WTC11 (cell line): ENCODE results near the gene MFSD2A. TPM values are rescaled to one million over a fixed set of nuclear protein-coding genes. Genes with fewer than 3 reads are reported as not detected.

Source experiments
- ATAC-seq: fragments of 200-7000 bp; cut with Tn5 transposase; 2 replicates; pipeline ENCODE4 v1.10.0; 2021; ENCODE audit warnings: mild to moderate bottlenecking, moderate library complexity
- CTCF ChIA-PET: fragments of 300-600 bp; sonication (Branson Sonifier 250); formaldehyde crosslinking; loops from one replicate; lab custom pipeline; 2021; ENCODE audit warnings: antibody characterized with exemption; lab: Charles Lee
- POLR2A ChIA-PET: fragments of 350-600 bp; sonication (Branson Sonifier 250); formaldehyde crosslinking; loops from one replicate; lab custom pipeline; 2021; ENCODE audit warnings: antibody characterized with exemption; lab: Charles Lee
- DNase-seq: peaks from one replicate; pipeline ENCODE4 v3.0.0; 2021; ENCODE audit warnings: low spot score
- H3K27ac Mint-ChIP-seq: 2 replicates; pipeline ENCODE4 v1.8.0; 2021; ENCODE audit warnings: mixed read lengths
- H3K27me3 Mint-ChIP-seq: 2 replicates; pipeline ENCODE4 v1.8.0; 2021; ENCODE audit warnings: low read depth, mild to moderate bottlenecking, moderate library complexity, mixed read lengths
- H3K36me3 Mint-ChIP-seq: 2 replicates; pipeline ENCODE4 v1.8.0; 2021; ENCODE audit warnings: mixed read lengths
- H3K4me1 Mint-ChIP-seq: 2 replicates; pipeline ENCODE4 v1.8.0; 2022; ENCODE audit warnings: mixed read lengths
- H3K4me3 Mint-ChIP-seq: 2 replicates; pipeline ENCODE4 v1.8.0; 2021; ENCODE audit warnings: mild to moderate bottlenecking, moderate library complexity, mixed read lengths
- H3K9me3 Mint-ChIP-seq: 2 replicates; pipeline ENCODE4 v1.8.0; 2021; ENCODE audit warnings: mixed read lengths
- ARID4B ChIP-seq: sonication (generic); formaldehyde crosslinking; IDR thresholded peaks from 2 replicates; pipeline ENCODE4 v1.8.0; 2023; ENCODE audit warnings: missing genetic modification reagents, mild to moderate bottlenecking, borderline replicate concordance
- EMX1 ChIP-seq: fragments of 250-450 bp; sonication (Bioruptor Pico); IDR thresholded peaks from 2 replicates; pipeline ENCODE4 v1.8.0; 2021; ENCODE audit warnings: mild to moderate bottlenecking
- FOXK1 ChIP-seq: sonication (generic); formaldehyde crosslinking; IDR thresholded peaks from 2 replicates; pipeline ENCODE4 v1.8.0; 2022; ENCODE audit warnings: mild to moderate bottlenecking, moderate library complexity, missing genetic modification reagents
- FOXP4 ChIP-seq: sonication (generic); formaldehyde crosslinking; IDR thresholded peaks from 2 replicates; pipeline ENCODE4 v1.8.0; 2022; ENCODE audit warnings: mild to moderate bottlenecking, missing genetic modification reagents
- NFYB ChIP-seq: sonication (generic); formaldehyde crosslinking; conservative IDR thresholded peaks from 2 replicates; pipeline ENCODE4 v1.8.0; 2022; ENCODE audit warnings: low read depth, missing genetic modification reagents
- NR1H2 ChIP-seq: sonication (generic); formaldehyde crosslinking; IDR thresholded peaks from 2 replicates; pipeline ENCODE4 v1.9.0; 2021; ENCODE audit warnings: mild to moderate bottlenecking, moderate library complexity, missing genetic modification reagents
- ZNF121 ChIP-seq: sonication (generic); formaldehyde crosslinking; IDR thresholded peaks from 2 replicates; pipeline ENCODE4 v1.8.0; 2023; ENCODE audit warnings: missing genetic modification reagents
- ZNF532 ChIP-seq: fragments of 250-450 bp; sonication (Bioruptor Pico); IDR thresholded peaks from 2 replicates; pipeline ENCODE4 v1.9.0; 2021; ENCODE audit warnings: mild to moderate bottlenecking, borderline replicate concordance
- total RNA-seq: library from RNA; stranded (reverse); gene quantifications from 3 replicates; pipeline ENCODE4 v1.2.3, GENCODE V29; 2021
- TF ChIP-seq, protein P1 (sequence below): sonication (generic); formaldehyde crosslinking; IDR thresholded peaks from 2 replicates; pipeline ENCODE4 v1.8.0; 2023; ENCODE audit warnings: mild to moderate bottlenecking, missing genetic modification reagents
- TF ChIP-seq, protein P2 (sequence below): sonication (generic); formaldehyde crosslinking; IDR thresholded peaks from 2 replicates; pipeline ENCODE4 v1.8.0; 2022; ENCODE audit warnings: mild to moderate bottlenecking, missing genetic modification reagents
- TF ChIP-seq, protein P3 (sequence below): sonication (generic); formaldehyde crosslinking; IDR thresholded peaks from 2 replicates; pipeline ENCODE4 v1.8.1; 2023; ENCODE audit warnings: mild to moderate bottlenecking, missing genetic modification reagents

Gene MFSD2A
- total RNA-seq, 1 experiment from 2014 or later: 14.0 TPM

DNA sequence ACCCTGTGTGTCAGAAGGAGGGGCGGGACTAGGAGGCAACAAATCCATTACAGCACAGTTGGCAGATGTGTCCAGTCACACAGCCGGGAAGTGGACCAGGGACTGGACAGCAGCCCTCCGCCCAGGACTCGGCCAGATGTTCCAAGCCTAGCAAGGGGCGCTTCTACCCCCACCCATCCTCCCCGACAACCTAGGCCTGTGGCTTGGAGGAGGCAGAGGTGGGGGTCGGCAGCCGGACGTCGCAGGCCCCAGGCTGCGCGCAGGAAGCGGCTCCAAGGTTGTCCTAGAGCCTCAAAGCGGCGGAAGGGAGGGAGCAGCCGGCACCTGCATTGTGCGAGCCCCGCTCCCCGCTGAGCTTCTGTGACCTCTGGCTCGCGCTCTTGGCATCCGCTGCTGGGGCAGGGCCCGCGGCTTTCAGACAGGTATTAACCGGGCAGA is 32.7 kb upstream of the MFSD2A start (continued):
- peak; percentile 24; the same call in 1 of the 2 replicates for TF ChIP-seq ZNF121 (CRISPR knock-in tag)
- TF ChIP-seq ZNF532 (CRISPR knock-in tag): no peak
- TF ChIP-seq, protein P1, sequence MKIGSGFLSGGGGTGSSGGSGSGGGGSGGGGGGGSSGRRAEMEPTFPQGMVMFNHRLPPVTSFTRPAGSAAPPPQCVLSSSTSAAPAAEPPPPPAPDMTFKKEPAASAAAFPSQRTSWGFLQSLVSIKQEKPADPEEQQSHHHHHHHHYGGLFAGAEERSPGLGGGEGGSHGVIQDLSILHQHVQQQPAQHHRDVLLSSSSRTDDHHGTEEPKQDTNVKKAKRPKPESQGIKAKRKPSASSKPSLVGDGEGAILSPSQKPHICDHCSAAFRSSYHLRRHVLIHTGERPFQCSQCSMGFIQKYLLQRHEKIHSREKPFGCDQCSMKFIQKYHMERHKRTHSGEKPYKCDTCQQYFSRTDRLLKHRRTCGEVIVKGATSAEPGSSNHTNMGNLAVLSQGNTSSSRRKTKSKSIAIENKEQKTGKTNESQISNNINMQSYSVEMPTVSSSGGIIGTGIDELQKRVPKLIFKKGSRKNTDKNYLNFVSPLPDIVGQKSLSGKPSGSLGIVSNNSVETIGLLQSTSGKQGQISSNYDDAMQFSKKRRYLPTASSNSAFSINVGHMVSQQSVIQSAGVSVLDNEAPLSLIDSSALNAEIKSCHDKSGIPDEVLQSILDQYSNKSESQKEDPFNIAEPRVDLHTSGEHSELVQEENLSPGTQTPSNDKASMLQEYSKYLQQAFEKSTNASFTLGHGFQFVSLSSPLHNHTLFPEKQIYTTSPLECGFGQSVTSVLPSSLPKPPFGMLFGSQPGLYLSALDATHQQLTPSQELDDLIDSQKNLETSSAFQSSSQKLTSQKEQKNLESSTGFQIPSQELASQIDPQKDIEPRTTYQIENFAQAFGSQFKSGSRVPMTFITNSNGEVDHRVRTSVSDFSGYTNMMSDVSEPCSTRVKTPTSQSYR (CRISPR knock-in tag): peak; percentile 95
- TF ChIP-seq FOXP4 (CRISPR knock-in tag): peak; percentile 84; the same call in 1 of the 2 replicates
- TF ChIP-seq, protein P2, sequence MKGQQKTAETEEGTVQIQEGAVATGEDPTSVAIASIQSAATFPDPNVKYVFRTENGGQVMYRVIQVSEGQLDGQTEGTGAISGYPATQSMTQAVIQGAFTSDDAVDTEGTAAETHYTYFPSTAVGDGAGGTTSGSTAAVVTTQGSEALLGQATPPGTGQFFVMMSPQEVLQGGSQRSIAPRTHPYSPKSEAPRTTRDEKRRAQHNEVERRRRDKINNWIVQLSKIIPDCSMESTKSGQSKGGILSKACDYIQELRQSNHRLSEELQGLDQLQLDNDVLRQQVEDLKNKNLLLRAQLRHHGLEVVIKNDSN: no peak
- no peak for TF ChIP-seq EMX1 (CRISPR knock-in tag)
- peak; percentile 70; the same call in 1 of the 2 replicates for TF ChIP-seq FOXK1 (CRISPR knock-in tag)
- TF ChIP-seq ARID4B (CRISPR knock-in tag): no peak

- no peaks in the 10 kb centered on the region for H3K9me3 Mint-ChIP-seq
- H3K27me3 Mint-ChIP-seq: peaks cover 7% of the 10 kb centered on the region; the same call in 1 of the 2 replicates
- POLR2A ChIA-PET: no interaction called here
- no peak overlapping the region for H3K4me3 Mint-ChIP-seq
- H3K27ac Mint-ChIP-seq: no peak overlapping the region
- ATAC-seq: no peak
- H3K36me3 Mint-ChIP-seq: no peaks in the 10 kb centered on the region
- H3K4me1 Mint-ChIP-seq: peaks cover 33% of the 10 kb centered on the region
- CTCF ChIA-PET: interaction anchor here (1.2 to 3.3 kb wide), 2 partner anchors 24 to 47 kb away, joined by 6 to 18 read pairs; partner anchors contain the start of gene MYCL
- DNase-seq: no peak
- TF ChIP-seq ZNF532 (CRISPR knock-in tag) (no peak), NR1H2 (CRISPR knock-in tag) (no peak), NFYB (CRISPR knock-in tag) (no peak)
- TF ChIP-seq, protein P3, sequence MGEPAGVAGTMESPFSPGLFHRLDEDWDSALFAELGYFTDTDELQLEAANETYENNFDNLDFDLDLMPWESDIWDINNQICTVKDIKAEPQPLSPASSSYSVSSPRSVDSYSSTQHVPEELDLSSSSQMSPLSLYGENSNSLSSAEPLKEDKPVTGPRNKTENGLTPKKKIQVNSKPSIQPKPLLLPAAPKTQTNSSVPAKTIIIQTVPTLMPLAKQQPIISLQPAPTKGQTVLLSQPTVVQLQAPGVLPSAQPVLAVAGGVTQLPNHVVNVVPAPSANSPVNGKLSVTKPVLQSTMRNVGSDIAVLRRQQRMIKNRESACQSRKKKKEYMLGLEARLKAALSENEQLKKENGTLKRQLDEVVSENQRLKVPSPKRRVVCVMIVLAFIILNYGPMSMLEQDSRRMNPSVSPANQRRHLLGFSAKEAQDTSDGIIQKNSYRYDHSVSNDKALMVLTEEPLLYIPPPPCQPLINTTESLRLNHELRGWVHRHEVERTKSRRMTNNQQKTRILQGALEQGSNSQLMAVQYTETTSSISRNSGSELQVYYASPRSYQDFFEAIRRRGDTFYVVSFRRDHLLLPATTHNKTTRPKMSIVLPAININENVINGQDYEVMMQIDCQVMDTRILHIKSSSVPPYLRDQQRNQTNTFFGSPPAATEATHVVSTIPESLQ: no peak
- TF ChIP-seq, protein P2: no peak
Observed at GRCh38 chr1:39925721-39926342, 29.1 kb upstream of the MFSD2A start.
